Panc1 (cell line): ENCODE results near the gene FBN1. TPM values are rescaled to one million over a fixed set of nuclear protein-coding genes. Genes with fewer than 3 reads are reported as not detected.

Experiments used
- ATAC-seq: fragments of 200-7000 bp; cut with Tn5 transposase; 2 replicates; pipeline ENCODE4 v1.9.1; 2020; ENCODE audit warnings: mild to moderate bottlenecking, moderate library complexity
- BruUV-seq: library from RNA; stranded (reverse); fragments of 400-500 nt; replicated peaks from 2 replicates; lab custom pipeline; 2021; lab: Mats Ljungman, UMichigan
- CTCF ChIA-PET: fragments of 300-600 bp; sonication (Branson Sonifier 250); formaldehyde crosslinking; loops from one replicate; lab custom pipeline; 2022; ENCODE audit warnings: antibody characterized with exemption; lab: Charles Lee
- POLR2A ChIA-PET: fragments of 300-600 bp; sonication (Branson Sonifier 250); formaldehyde crosslinking; loops from one replicate; lab custom pipeline; 2022; ENCODE audit warnings: antibody characterized with exemption; lab: Charles Lee
- DNase-seq: peaks from one replicate; pipeline ENCODE4 v3.0.0-alpha.2; 2010; ENCODE audit warnings: low read depth, low spot score
- H3K27ac ChIP-seq: 2 replicates; pipeline ENCODE4 v1.5.1; 2011; ENCODE audit warnings: mild to moderate bottlenecking, low read length, inconsistent platforms
- H3K27me3 ChIP-seq: fragments of 200-500 bp; sonication (Bioruptor generic); 2 replicates; pipeline ENCODE4 v1.6.0; 2014; ENCODE audit warnings: low read length, inconsistent platforms; ENCODE audit not compliant: control insufficient read depth, insufficient read depth
- H3K36me3 ChIP-seq: fragments of 200-500 bp; sonication (Bioruptor generic); 2 replicates; pipeline ENCODE4 v1.5.1; 2014; ENCODE audit warnings: inconsistent platforms, mild to moderate bottlenecking, low read length, moderate library complexity; ENCODE audit not compliant: control insufficient read depth, insufficient read depth
- H3K4me1 ChIP-seq: 2 replicates; pipeline ENCODE4 v1.5.1; 2011; ENCODE audit warnings: inconsistent platforms, mild to moderate bottlenecking, low read length, moderate library complexity; ENCODE audit not compliant: control insufficient read depth, insufficient read depth
- H3K4me3 ChIP-seq, 2 experiments: 2 replicates each; pipeline ENCODE4 v1.5.1; 2011 to 2012; ENCODE audit warnings: low read depth in 2 of 2, low read length in 2 of 2, mild to moderate bottlenecking in 2 of 2, inconsistent platforms in 1 of 2, moderate library complexity in 1 of 2
- H3K9me3 ChIP-seq: fragments of 200-500 bp; sonication (Bioruptor generic); 2 replicates; pipeline ENCODE4 v1.5.1; 2014; ENCODE audit warnings: low read depth, mild to moderate bottlenecking, inconsistent platforms, low read length, moderate library complexity; ENCODE audit not compliant: control insufficient read depth, insufficient read depth
- CTCF ChIP-seq: fragments of 450-650 bp; IDR thresholded peaks from 2 replicates; pipeline ENCODE4 v1.5.1; 2017; ENCODE audit warnings: mild to moderate bottlenecking
- POLR2AphosphoS5 ChIP-seq: IDR thresholded peaks from 2 replicates; pipeline ENCODE4 v1.6.1; 2012; ENCODE audit warnings: mild to moderate bottlenecking, low read depth, low read length, moderate library complexity
- REST ChIP-seq, 2 experiments: IDR thresholded peaks; 2 replicates each; pipeline ENCODE4 v1.6.1; 2011 to 2012; ENCODE audit warnings: low read depth in 2 of 2, control low read depth in 1 of 2, low read length in 1 of 2, mild to moderate bottlenecking in 1 of 2, moderate library complexity in 1 of 2; ENCODE audit not compliant: insufficient read depth in 1 of 2
- SIN3A ChIP-seq: IDR thresholded peaks from 2 replicates; pipeline ENCODE4 v1.6.1; 2012; ENCODE audit warnings: low read depth, mild to moderate bottlenecking, low read length, moderate library complexity, borderline replicate concordance; ENCODE audit not compliant: insufficient read depth
- TCF7L2 ChIP-seq: IDR thresholded peaks from 2 replicates; pipeline ENCODE4 v1.6.1; 2011; ENCODE audit warnings: mild to moderate bottlenecking, low read depth, low read length, inconsistent platforms
- in situ Hi-C: cut with HindIII; loops from 2 replicates; pipeline ENCODE4 v1.10.0; 2016; ENCODE audit warnings: low sequenced_read_pairs, low pct_unique_long_range_greater_than_20kb
- intact Hi-C: fragments of 100-400 bp; cut with micrococcal nuclease; formaldehyde crosslinking; loops from one replicate; pipeline ENCODE4 v1.10.0; 2022; ENCODE audit not compliant: unreplicated experiment
- total RNA-seq: library from RNA; stranded (reverse); gene quantifications from one replicate; pipeline ENCODE4 v1.2.1, GENCODE V29; 2021; ENCODE audit not compliant: unreplicated experiment

The FBN1 gene
- total RNA-seq, 1 experiment from 2014 or later: 0.46 TPM

- H3K27me3 ChIP-seq: no peaks in the 10 kb centered on the region
- H3K4me1 ChIP-seq: no peaks in the 10 kb centered on the region
- in situ Hi-C loops: no loop called here
- H3K36me3 ChIP-seq: no peaks in the 10 kb centered on the region
- no peaks in the 10 kb centered on the region for H3K9me3 ChIP-seq
- ATAC-seq: no peak
- no TSS peak for BruUV-seq
- H3K27ac ChIP-seq: no peak overlapping the region
- intact Hi-C loops: no loop called here
- no peak overlapping the region for H3K4me3 ChIP-seq
- CTCF ChIA-PET: no interaction called here
- POLR2A ChIA-PET: interaction anchor here (0.6 kb wide), 1 partner anchor 94 kb away, joined by 5 read pairs; no protein-coding TSS in a partner anchor
- no peak for DNase-seq
- no peak for TF ChIP-seq POLR2AphosphoS5
- no peak for TF ChIP-seq CTCF
- TF ChIP-seq REST (IDR thresholded peaks at IDR 0.05; ENCODE audit: insufficient read depth in 1 of 2, low read depth in 2 of 2, low read length in 1 of 2): no peak
- no peak for TF ChIP-seq TCF7L2
- no peak for TF ChIP-seq SIN3A
These were observed 182.8 kb downstream of the FBN1 start for GRCh38 chr15:48462688-48463087.

GRCh38 chr15:48459571-48460442, 185.7 kb downstream of the FBN1 start:
- POLR2A ChIA-PET: no interaction called here
- TF ChIP-seq TCF7L2 (no peak), REST (IDR thresholded peaks at IDR 0.05; ENCODE audit: insufficient read depth in 1 of 2, low read depth in 2 of 2, low read length in 1 of 2) (no peak), SIN3A (no peak), CTCF (no peak), POLR2AphosphoS5 (no peak)
- Histone ChIP-seq H3K4me3 (no peak overlapping the region), H3K36me3 (no peaks in the 10 kb centered on the region), H3K27ac (no peak overlapping the region), H3K4me1 (no peaks in the 10 kb centered on the region), H3K27me3 (no peaks in the 10 kb centered on the region), H3K9me3 (no peaks in the 10 kb centered on the region)
- DNase-seq (no peak), ATAC-seq (no peak)
- BruUV-seq: no TSS peak
- CTCF ChIA-PET: no interaction called here
- intact Hi-C loops (no loop called here), in situ Hi-C loops (no loop called here)
